MV-4-11 (cell line): Measurements from ENCODE around the gene DPH6.
"Not testable (repeated sequence)": the region's sequence is repeated elsewhere in the genome, so short reads cannot be mapped to it uniquely, and the experiment has no call there.

Experiments used
- DNase-seq: peaks from one replicate; lab custom pipeline; 2025; lab: John Stamatoyannopoulos, UW

Gene DPH6

GRCh38 chr15:35545824-35546510, at the start of gene DPH6:
Gene DPH6, minus strand, starts transcription at chr15:35546165. Its CDS starts 24 bp downstream, at chr15:35546141.
- peak; percentile 53 for DNase-seq

DNA sequence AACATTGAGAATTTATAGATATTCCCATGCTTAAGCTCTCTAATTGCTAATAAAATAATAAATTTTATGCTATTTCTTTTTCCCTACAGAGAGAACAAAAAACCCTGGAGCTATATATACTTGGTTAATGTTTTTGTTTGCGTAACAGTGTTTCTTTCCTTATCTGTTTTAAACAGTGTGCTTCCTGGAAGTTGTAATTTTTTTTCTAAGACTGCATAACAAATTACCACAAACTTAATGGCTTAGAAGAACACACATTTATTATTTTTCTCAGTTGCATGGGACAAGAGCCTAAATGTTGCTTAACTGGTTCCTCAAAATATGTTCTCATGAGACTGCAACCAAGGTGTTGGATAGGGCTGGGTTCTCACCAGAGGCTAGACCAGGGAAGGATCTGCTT, 49.7 kb upstream of the DPH6 start:
- peak; percentile 24 for DNase-seq

GRCh38 chr15:35591987-35592386, 46.0 kb upstream of the DPH6 start:
- DNase-seq, result not testable (repeated sequence)

- DNase-seq, result no peak
Observed at GRCh38 chr15:35583863-35584528, 38.0 kb upstream of the DPH6 start.

DNA sequence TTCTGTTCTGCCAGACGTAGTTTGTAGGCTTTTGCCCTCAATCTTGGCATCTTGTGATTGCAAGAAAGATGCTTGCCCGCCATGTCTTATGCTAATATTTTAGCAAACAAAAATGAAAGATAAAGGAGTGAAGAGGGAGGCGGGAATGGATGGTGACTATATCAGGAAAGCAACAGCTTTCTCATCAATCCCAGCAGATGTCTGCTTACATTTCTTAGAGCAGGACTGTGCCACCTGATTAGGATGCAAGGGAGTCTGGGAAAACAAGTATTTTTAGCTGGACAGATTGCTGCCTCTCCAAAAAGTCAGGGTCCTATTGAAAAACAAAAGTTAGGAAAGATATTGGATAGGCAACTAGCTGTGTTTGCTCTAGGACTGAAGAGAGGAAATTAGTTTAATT, 34.6 kb upstream of the DPH6 start:
- no peak for DNase-seq

- DNase-seq, result no peak
Observed at GRCh38 chr15:35567392-35567791, 21.4 kb upstream of the DPH6 start.

GRCh38 chr15:35566991-35567390, 21.0 kb upstream of the DPH6 start:
- no peak for DNase-seq

DNA sequence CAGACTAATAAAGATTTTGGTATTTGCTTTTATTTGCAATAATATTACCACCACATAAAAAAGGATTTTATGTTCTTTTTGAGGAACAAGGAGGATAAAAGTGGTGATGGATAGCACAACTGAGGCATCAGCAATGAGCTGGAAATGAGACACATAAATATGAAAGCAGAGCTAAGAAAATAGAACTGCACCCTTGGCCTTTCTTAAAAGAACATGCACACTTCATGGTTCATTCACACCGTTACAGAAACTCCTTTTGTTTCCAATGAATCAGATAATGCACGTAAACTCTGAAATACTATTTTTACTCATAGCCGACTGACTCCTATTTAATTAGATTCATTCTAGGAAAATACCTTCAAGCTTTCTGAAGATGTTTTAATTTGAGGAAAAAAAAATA, 19.9 kb upstream of the DPH6 start:
- DNase-seq, result no peak

DNA sequence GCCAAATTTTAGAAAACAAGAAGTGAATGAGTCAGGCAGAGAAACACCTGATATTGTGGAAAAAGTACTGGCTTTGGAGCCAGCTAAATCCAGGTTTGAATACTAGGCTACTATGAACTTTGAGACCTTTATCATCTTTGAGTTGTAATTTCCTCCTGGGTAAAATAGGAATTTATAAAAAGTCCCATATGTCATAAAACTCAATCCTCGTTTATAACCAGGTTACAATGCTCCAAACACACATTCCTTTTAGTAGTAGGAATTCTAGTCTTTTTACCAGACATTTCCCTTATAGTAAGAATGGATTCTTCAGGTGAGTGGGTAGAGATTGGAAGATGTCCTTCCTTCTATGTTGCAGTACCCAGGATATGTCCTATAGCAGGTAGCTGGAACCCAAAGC, 16.7 kb upstream of the DPH6 start:
- DNase-seq, result no peak

DNA sequence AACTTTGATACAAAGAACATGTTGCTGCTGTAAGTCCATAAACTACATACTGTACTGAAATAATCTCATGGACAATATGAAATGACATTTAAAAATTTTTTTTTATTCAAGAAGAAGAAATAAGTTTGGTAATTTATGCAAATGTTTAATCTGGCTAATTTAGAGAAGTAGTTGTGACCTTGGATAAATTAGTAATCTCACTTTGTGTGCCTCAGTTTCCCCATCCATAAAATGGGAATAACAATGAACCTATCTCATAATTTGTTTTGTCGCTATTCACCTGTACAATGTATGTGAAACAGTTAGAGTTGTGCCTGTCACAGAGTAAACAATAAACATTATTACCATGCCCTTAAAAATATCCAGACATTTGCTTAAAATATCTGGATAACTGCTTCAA, 15.3 kb upstream of the DPH6 start:
- DNase-seq, result no peak

DNA sequence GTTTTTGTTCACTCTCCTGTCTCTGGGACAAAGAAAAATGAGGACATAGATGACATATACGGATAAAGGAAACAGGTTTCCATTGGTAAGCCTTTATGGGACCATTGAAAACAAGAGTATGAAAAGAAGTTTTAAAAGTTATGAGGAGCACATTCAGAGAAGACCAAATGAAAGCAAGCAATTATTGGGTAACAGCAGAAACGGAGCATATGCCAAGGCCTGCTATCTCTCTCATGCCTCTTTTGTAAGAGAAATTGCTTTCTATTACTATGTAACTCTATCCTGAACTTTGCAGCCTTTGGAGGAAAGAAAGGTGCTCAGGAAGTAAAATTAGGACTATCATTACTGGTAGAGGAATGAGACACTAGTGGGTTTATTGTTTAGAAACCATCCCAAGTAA, 14.9 kb upstream of the DPH6 start:
- no peak for DNase-seq

DNA sequence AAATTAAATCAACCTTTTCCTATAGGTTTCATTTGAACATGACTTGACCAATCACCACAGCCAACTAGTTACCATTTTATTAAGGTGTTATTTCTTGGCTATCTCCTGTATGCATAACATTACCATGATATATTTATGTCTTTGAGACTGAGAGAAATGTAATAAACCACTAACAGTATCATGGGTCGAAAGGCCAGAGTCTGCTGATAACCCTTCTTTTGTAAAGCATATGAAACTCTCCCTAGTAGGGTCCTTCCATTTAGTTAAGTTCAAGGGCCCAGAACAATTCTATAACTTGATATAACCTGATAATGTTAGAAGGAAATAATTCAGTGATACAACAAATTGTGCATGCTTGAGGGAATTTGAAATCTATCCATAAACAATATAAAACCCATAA, 14.3 kb upstream of the DPH6 start:
- no peak for DNase-seq

- no peak for DNase-seq
Observed at GRCh38 chr15:35559683-35560082, 13.7 kb upstream of the DPH6 start.

DNA sequence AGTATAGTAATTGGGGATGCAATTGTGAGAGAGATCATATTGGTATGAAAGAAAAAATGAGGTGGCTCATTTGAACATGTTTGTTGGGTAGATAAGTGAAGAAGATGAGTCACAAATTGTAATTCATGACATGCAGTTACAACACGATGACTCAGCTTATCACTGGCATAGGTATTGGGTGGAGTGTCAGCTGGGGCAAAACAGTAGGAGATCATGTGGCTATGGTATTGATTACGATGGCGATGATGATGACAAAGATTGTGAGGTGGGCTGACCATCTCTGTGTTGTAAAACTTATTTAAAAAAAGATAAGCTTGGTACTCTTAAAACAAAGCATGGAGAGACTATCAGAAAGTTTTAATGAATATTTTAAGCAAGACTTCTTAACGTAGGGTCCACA, 11.6 kb upstream of the DPH6 start:
- DNase-seq, result no peak

- DNase-seq, result no peak
Observed at GRCh38 chr15:35557012-35557411, 11.0 kb upstream of the DPH6 start.

GRCh38 chr15:35555244-35555643, 9.3 kb upstream of the DPH6 start:
- no peak for DNase-seq

DNA sequence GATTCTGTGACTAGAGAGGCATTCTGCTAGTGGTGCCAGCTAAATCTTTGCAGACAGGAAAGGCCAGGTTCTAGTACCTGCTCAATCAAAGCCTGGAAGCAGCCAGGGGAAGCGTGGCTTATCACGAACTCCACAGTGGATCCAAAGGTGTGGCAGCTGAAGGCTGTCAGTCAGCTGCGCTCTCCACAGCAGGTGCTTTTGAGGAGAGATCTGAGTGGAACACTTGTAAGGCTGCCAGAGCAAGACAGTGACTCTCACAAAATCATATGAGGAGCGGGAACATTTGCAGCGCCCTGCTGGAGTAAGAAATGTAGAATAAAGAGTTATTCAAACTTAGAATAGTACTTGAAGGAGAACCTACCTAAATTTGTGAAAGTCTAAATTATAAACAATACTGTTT, 5.0 kb upstream of the DPH6 start:
- no peak for DNase-seq

GRCh38 chr15:35549567-35549966, 3.6 kb upstream of the DPH6 start:
- no peak for DNase-seq

DNA sequence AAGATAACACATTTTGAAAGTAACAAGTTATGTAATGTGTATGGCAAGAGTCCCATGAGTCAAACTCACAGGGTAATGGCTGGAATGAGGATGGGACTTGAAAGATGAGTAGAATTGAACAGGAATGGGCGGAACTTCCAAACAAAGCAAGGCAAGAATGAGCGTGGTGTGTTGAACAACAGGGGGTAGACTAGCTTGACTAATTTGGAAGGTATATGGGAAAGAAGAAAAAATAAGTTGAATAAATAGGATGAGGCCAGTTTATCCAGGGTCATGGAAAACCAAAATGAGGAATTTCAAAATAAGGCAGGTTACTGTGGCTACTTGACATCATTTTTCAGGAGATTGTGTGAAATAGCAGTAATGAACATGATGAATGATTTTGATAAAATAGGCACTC, 2.5 kb upstream of the DPH6 start:
- DNase-seq, result no peak

DNA sequence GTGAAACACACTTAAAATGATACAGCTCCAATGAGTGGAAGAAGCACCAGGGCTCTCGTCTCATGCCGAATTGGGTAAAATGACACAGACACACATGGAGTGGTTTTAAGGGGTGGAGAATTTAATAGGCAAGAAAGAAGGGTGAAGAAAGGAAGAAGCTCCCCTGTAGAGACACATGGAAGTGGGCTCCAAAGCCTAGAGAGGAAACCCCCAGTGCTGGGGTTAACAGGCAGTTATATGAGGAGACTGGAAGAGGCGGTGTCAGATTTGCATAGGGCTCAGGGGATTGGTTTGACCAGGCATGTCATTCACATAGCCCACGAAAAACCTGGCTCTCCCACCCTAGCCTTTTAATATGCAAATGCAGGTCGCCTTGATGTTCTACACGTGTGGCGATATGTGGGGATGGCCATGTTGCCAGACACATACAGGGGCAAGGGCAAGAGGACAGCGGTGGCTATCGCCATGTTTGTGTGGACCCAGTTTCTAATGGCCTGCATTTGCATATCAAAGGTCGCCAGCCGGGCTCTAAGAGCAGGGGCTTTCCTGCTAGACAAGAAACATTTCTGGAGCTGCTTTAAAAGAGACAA, 1.9 kb upstream of the DPH6 start:
- no peak for DNase-seq

DNA sequence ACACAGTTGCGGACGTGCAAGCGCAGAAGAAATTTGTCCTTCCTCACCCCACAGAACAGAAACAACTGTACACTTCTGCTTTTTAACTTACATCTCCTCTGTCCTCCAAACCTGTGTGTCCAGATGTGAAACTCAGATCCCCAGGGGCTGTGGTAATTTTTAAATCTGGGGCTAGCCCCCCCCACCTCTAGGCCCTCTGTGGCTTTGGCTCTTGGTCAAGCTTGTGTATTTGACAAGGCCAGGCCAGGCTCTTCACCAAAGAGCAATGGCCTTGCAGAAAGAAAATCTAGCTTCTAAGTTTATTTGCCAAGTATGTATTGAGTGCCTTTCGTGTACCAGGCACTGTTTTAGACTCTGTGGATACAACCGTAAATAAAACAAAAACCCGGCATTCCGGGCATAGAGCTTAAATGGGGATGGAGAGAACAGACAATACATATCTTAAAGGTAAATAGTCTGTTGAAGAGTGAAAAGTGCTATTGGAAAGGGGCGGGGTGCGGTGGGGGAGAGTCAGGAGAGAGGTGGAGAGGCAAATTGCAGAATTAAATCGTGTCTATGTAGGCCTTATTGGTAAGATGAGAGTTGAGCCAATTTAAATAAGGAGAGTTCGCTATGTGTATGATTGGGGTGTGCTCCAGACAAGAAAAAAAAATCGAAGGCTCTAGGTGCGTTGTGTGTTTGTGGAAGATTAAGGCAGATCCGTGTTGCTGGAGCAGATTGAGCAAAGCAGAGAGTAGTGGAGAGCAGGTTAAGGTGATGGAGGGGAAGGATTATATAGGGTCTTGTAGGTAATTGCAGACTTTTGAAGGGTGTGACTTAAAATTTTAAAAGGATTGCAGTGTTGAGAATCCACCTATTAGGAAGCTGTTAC, 781 bp upstream of the DPH6 start:
- peak; percentile 85 for DNase-seq

DNA sequence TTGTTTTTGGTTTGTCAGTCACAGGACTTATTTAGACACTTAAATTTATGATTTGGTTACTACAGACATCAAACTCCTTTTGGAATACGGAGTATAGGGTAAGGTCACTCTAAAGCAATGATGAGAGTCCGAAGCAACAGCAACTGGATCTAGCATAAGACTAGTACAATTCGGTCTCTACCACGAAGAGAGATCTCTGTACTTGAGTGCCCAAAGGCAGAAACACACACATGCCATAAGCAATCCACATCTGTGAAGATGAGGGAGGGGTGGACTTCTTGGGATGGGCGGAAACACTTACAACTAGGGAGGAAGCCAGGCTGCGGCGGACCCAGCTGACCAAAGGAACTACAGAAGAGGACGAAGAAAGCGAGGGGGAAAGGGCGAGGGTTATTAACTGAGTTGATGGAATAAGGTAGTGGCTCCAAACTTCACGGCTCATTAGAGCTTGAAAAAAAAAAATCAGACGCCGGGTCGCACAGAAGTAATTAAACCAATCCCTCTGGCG, 595 bp downstream of the DPH6 start:
- peak; percentile 26 for DNase-seq
